ENCODE results near the gene NUS1. TPM values are rescaled to one million over a fixed set of nuclear protein-coding genes. Genes with fewer than 3 reads are reported as not detected.
"Not testable (repeated sequence)": the region's sequence is repeated elsewhere in the genome, so short reads cannot be mapped to it uniquely, and the experiment has no call there.

NUS1 gene
- total RNA-seq, 6 experiments from 2014 or later, result 19.6 to 23.4 (median 21.0) TPM

- Histone ChIP-seq H3K4me3 (no peak overlapping the region), H3K4me1 (peaks cover 0 to 33% (median 5%) of the 10 kb centered on the region in 4 donors), H3K9me3 (no peaks in the 10 kb centered on the region), H3K27me3 (no peaks in the 10 kb centered on the region), H3K27ac (no peak overlapping the region), H3K36me3 (no peaks in the 10 kb centered on the region)
- DNase-seq, result no peak
- no peak for TF ChIP-seq CTCF (IDR thresholded peaks at IDR 0.05)
- TF ChIP-seq POLR2A (IDR thresholded peaks at IDR 0.05), result no peak
- ATAC-seq, result peak in 3 of 4 donors; percentile 17 to 43 (median 27)
- intact Hi-C loops (cut with DNase I), result no loop called here
- WGBS (ENCODE audit: insufficient coverage, low coverage, low lambda C conversion rate, missing lambda C conversion rate), result 33% methylated on average over 3 of the region's 3 CpGs
These were observed 6.0 kb downstream of the NUS1 start for GRCh38 chr6:117681162-117681741.

- Histone ChIP-seq H3K36me3 (no peaks in the 10 kb centered on the region), H3K27ac (no peak overlapping the region), H3K4me1 (peaks cover 0 to 13% (median 0%) of the 10 kb centered on the region in 4 donors), H3K27me3 (no peaks in the 10 kb centered on the region), H3K9me3 (no peaks in the 10 kb centered on the region), H3K4me3 (no peak overlapping the region)
- DNase-seq (no peak), ATAC-seq (no peak)
- WGBS (ENCODE audit: insufficient coverage, low coverage, low lambda C conversion rate, missing lambda C conversion rate), result 86% methylated on average over 1 of the region's 1 CpG
- TF ChIP-seq CTCF (IDR thresholded peaks at IDR 0.05) (no peak), POLR2A (IDR thresholded peaks at IDR 0.05) (no peak)
- intact Hi-C loops (cut with DNase I), result no loop called here
These were observed 9.5 kb downstream of the NUS1 start for GRCh38 chr6:117684749-117685148.

GRCh38 chr6:117685359-117685758 is 10.1 kb downstream of the NUS1 start:
- 100% methylated on average over 1 of the region's 2 CpGs for WGBS (ENCODE audit: insufficient coverage, low coverage, low lambda C conversion rate, missing lambda C conversion rate)
- ATAC-seq (no peak), DNase-seq (no peak)
- no peak for TF ChIP-seq POLR2A (IDR thresholded peaks at IDR 0.05)
- no peak for TF ChIP-seq CTCF (IDR thresholded peaks at IDR 0.05)
- intact Hi-C loops (cut with DNase I), result no loop called here
- Histone ChIP-seq H3K27ac (no peak overlapping the region), H3K27me3 (no peaks in the 10 kb centered on the region), H3K4me3 (no peak overlapping the region), H3K4me1 (peaks cover 0 to 13% (median 0%) of the 10 kb centered on the region in 4 donors), H3K9me3 (no peaks in the 10 kb centered on the region), H3K36me3 (peaks cover 0 to 3% (median 0%) of the 10 kb centered on the region in 4 donors)

GRCh38 chr6:117687021-117687648 is 11.9 kb downstream of the NUS1 start:
- Histone ChIP-seq H3K27me3 (no peaks in the 10 kb centered on the region), H3K27ac (no peak overlapping the region), H3K9me3 (no peaks in the 10 kb centered on the region), H3K4me1 (no peaks in the 10 kb centered on the region), H3K4me3 (no peak overlapping the region), H3K36me3 (peaks cover 0 to 3% (median 0%) of the 10 kb centered on the region in 4 donors)
- TF ChIP-seq POLR2A (IDR thresholded peaks at IDR 0.05), result no peak
- TF ChIP-seq CTCF (IDR thresholded peaks at IDR 0.05), result no peak
- no peak for DNase-seq
- no peak for ATAC-seq
- intact Hi-C loops (cut with DNase I), result no loop called here
- 63% methylated on average over 1 of the region's 1 CpG for WGBS (ENCODE audit: insufficient coverage, low coverage, low lambda C conversion rate, missing lambda C conversion rate)

GRCh38 chr6:117689584-117689983 is 14.3 kb downstream of the NUS1 start:
- H3K4me1 ChIP-seq; DNase-seq; intact Hi-C loops (cut with DNase I); ATAC-seq; H3K27me3 ChIP-seq; H3K4me3 ChIP-seq; H3K9me3 ChIP-seq; H3K27ac ChIP-seq: not testable (repeated sequence)
- 100% methylated on average over 4 of the region's 4 CpGs for WGBS (ENCODE audit: insufficient coverage, low coverage, low lambda C conversion rate, missing lambda C conversion rate)
- H3K36me3 ChIP-seq, result peaks cover 0 to 14% (median 5%) of the 10 kb centered on the region in 4 donors
